G401 (cell line): ENCODE measurements around the gene PLXDC2. TPM values are rescaled to one million over a fixed set of nuclear protein-coding genes. Genes with fewer than 3 reads are reported as not detected.

Experiments
- DNase-seq: peaks from one replicate; pipeline ENCODE4 v3.0.0-alpha.2; 2015; ENCODE audit warnings: low spot score
- in situ Hi-C: cut with HindIII; loops from 2 replicates; pipeline ENCODE4 v1.10.0; 2016; ENCODE audit warnings: low sequenced_read_pairs, mixed read lengths
- total RNA-seq: library from RNA; depleted of rRNA; stranded (reverse); fragments of >200 nt; shearing (Covaris generic); gene quantifications from 2 replicates; pipeline ENCODE4 v1.2.3, GENCODE V29; 2014

Gene PLXDC2
- total RNA-seq, 1 experiment from 2014 or later: not detected

- DNase-seq: no peak
- in situ Hi-C loops: no loop called here
These were observed 3.3 kb upstream of the PLXDC2 start for GRCh38 chr10:19812976-19813375.

- in situ Hi-C loops: no loop called here
- no peak for DNase-seq
These were observed 1.0 kb upstream of the PLXDC2 start for GRCh38 chr10:19815036-19815730.

- in situ Hi-C loops: no loop called here
- no peak for DNase-seq
These were observed 361 bp upstream of the PLXDC2 start for GRCh38 chr10:19815731-19816410.

- DNase-seq: no peak
- in situ Hi-C loops: no loop called here
These were observed 1.1 kb downstream of the PLXDC2 start for GRCh38 chr10:19817231-19817933.

GRCh38 chr10:19818876-19819275 is 2.6 kb downstream of the PLXDC2 start:
- no peak for DNase-seq
- in situ Hi-C loops: no loop called here

- in situ Hi-C loops: no loop called here
- peak; percentile 53 for DNase-seq
These were observed 3.3 kb downstream of the PLXDC2 start for GRCh38 chr10:19819419-19820033.

- in situ Hi-C loops: no loop called here
- DNase-seq: no peak
These were observed 8.4 kb downstream of the PLXDC2 start for GRCh38 chr10:19824381-19825342.

- no peak for DNase-seq
- in situ Hi-C loops: no loop called here
These were observed 9.5 kb downstream of the PLXDC2 start for GRCh38 chr10:19825700-19826099.

GRCh38 chr10:19826712-19827111 is 10.5 kb downstream of the PLXDC2 start:
- DNase-seq: no peak
- in situ Hi-C loops: no loop called here

GRCh38 chr10:19828278-19829049 is 12.2 kb downstream of the PLXDC2 start:
- in situ Hi-C loops: no loop called here
- DNase-seq: no peak

GRCh38 chr10:19832699-19833098 is 16.5 kb downstream of the PLXDC2 start:
- DNase-seq: no peak
- in situ Hi-C loops: no loop called here

- DNase-seq: no peak
- in situ Hi-C loops: no loop called here
These were observed 17.1 kb downstream of the PLXDC2 start for GRCh38 chr10:19833170-19833824.

- in situ Hi-C loops: no loop called here
- DNase-seq: no peak
These were observed 19.7 kb downstream of the PLXDC2 start for GRCh38 chr10:19835952-19836351.

- in situ Hi-C loops: no loop called here
- no peak for DNase-seq
These were observed 22.9 kb downstream of the PLXDC2 start for GRCh38 chr10:19839090-19839489.

GRCh38 chr10:19839552-19839951 is 23.3 kb downstream of the PLXDC2 start:
- in situ Hi-C loops: no loop called here
- DNase-seq: no peak

GRCh38 chr10:19840776-19841175 is 24.5 kb downstream of the PLXDC2 start:
- in situ Hi-C loops: no loop called here
- DNase-seq: no peak

GRCh38 chr10:19843487-19843886 is 27.3 kb downstream of the PLXDC2 start:
- no peak for DNase-seq
- in situ Hi-C loops: no loop called here
